Liver (tissue), 9 donors: Measurements from ENCODE around the gene NDRG2. TPM values are rescaled to one million over a fixed set of nuclear protein-coding genes. Genes with fewer than 3 reads are reported as not detected.

Experiments
- DNase-seq: peaks from one replicate; pipeline ENCODE4 v3.0.0-alpha.2; 2017; ENCODE audit warnings: low spot score
- H3K27ac ChIP-seq, 2 donors: one replicate each; pipeline ENCODE4 v1.7.0; 2013; ENCODE audit warnings: inconsistent platforms in 2 of 2, low read length in 2 of 2, control low read depth in 1 of 2, low read depth in 1 of 2, mild to moderate bottlenecking in 1 of 2
- H3K27me3 ChIP-seq, 4 donors: one replicate each; pipeline versions ENCODE4 v1.6.1 to v1.7.0; 2013; ENCODE audit warnings: low read length in 3 of 4, inconsistent platforms in 1 of 4, mild to moderate bottlenecking in 1 of 4, moderate library complexity in 1 of 4; ENCODE audit not compliant: control insufficient read depth in 4 of 4, insufficient read depth in 4 of 4
- H3K36me3 ChIP-seq, 4 donors: one replicate each; pipeline versions ENCODE4 v1.6.1 to v1.7.0; 2013; ENCODE audit warnings: low read length in 3 of 4, mild to moderate bottlenecking in 3 of 4, low read depth in 1 of 4, moderate library complexity in 1 of 4; ENCODE audit not compliant: control insufficient read depth in 4 of 4, insufficient read depth in 3 of 4
- H3K4me1 ChIP-seq, 4 donors: one replicate each; pipeline versions ENCODE4 v1.6.1 to v1.7.0; 2013; ENCODE audit warnings: low read length in 3 of 4, mild to moderate bottlenecking in 3 of 4, moderate library complexity in 1 of 4; ENCODE audit not compliant: control insufficient read depth in 4 of 4, insufficient read depth in 4 of 4
- H3K4me3 ChIP-seq, 3 donors: one replicate each; pipeline versions ENCODE4 v1.6.1 to v1.7.0; 2013; ENCODE audit warnings: low read length in 3 of 3, control low read depth in 1 of 3, low read depth in 1 of 3, mild to moderate bottlenecking in 1 of 3
- H3K9ac ChIP-seq, 2 donors: one replicate each; pipeline ENCODE4 v1.7.0; 2013; ENCODE audit warnings: low read length in 2 of 2, mild to moderate bottlenecking in 2 of 2, moderate library complexity in 2 of 2, control low read depth in 1 of 2, low read depth in 1 of 2
- H3K9me3 ChIP-seq, 4 donors: one replicate each; pipeline versions ENCODE4 v1.6.1 to v1.7.0; 2013; ENCODE audit warnings: low read length in 3 of 4; ENCODE audit not compliant: control insufficient read depth in 4 of 4
- CTCF ChIP-seq: fragments of 150-350 bp; IDR thresholded peaks from 2 replicates; pipeline ENCODE4 v1.5.1; 2017; ENCODE audit warnings: improper control_type of control experiment, low read depth, low read length; ENCODE audit not compliant: missing input control
- EGR1 ChIP-seq, 2 donors: IDR thresholded peaks; 2 replicates each; pipeline ENCODE4 v1.6.1; 2016 to 2018; ENCODE audit warnings: antibody characterized with exemption in 2 of 2, low read depth in 2 of 2
- FOXA1 ChIP-seq: IDR thresholded peaks from 2 replicates; pipeline ENCODE4 v1.6.1; 2016; ENCODE audit warnings: antibody characterized with exemption
- FOXA2 ChIP-seq: IDR thresholded peaks from 2 replicates; pipeline ENCODE4 v1.6.1; 2016; ENCODE audit warnings: antibody characterized with exemption
- GABPA ChIP-seq, 2 donors: IDR thresholded peaks in 1 of 2; conservative IDR thresholded peaks in 1 of 2; 2 replicates each; pipeline ENCODE4 v1.6.1; 2016; ENCODE audit warnings: antibody characterized with exemption in 2 of 2, mild to moderate bottlenecking in 1 of 2, moderate library complexity in 1 of 2
- HNF4A ChIP-seq, 2 donors: conservative IDR thresholded peaks; 2 replicates each; pipeline ENCODE4 v1.6.1; 2016; ENCODE audit warnings: antibody characterized with exemption in 2 of 2, mild to moderate bottlenecking in 2 of 2
- HNF4G ChIP-seq: IDR thresholded peaks from 2 replicates; pipeline ENCODE4 v1.6.1; 2016; ENCODE audit warnings: antibody characterized with exemption
- JUND ChIP-seq, 2 donors: IDR thresholded peaks; 2 replicates each; pipeline ENCODE4 v1.6.1; 2016; ENCODE audit warnings: antibody characterized with exemption in 2 of 2
- NR2F2 ChIP-seq: IDR thresholded peaks from 2 replicates; pipeline ENCODE4 v1.6.1; 2016; ENCODE audit warnings: antibody characterized with exemption
- RAD21 ChIP-seq, 2 donors: IDR thresholded peaks; 2 replicates each; pipeline ENCODE4 v1.6.1; 2016; ENCODE audit warnings: antibody characterized with exemption in 2 of 2, mild to moderate bottlenecking in 2 of 2
- REST ChIP-seq: IDR thresholded peaks from 2 replicates; pipeline ENCODE4 v1.6.1; 2016; ENCODE audit warnings: antibody characterized with exemption, mild to moderate bottlenecking
- RXRA ChIP-seq, 2 donors: IDR thresholded peaks; 2 replicates each; pipeline ENCODE4 v1.6.1; 2017 to 2018; ENCODE audit warnings: antibody characterized with exemption in 2 of 2, mild to moderate bottlenecking in 1 of 2
- SP1 ChIP-seq: IDR thresholded peaks from 2 replicates; pipeline ENCODE4 v1.6.1; 2018; ENCODE audit warnings: antibody characterized with exemption, mild to moderate bottlenecking
- TAF1 ChIP-seq: conservative IDR thresholded peaks from 2 replicates; pipeline ENCODE4 v1.6.1; 2016; ENCODE audit warnings: antibody characterized with exemption, mild to moderate bottlenecking
- YY1 ChIP-seq: IDR thresholded peaks from 2 replicates; pipeline ENCODE4 v1.6.1; 2016; ENCODE audit warnings: antibody characterized with exemption, mild to moderate bottlenecking
- WGBS: extraction: QIAGEN DNeasy Blood & Tissue Kit; methylation state at CpG from one replicate; pipeline ENCODE4 v1.1.7; 2013; 5-methylcytosine and 5-hydroxymethylcytosine counted together
- polyA plus RNA-seq, 2 donors: library from polyadenylated mRNA; stranded (reverse) in 1 of 2; unstranded in 1 of 2; fragments of 200-250 nt in 1 of 2; fragments of >200 nt in 1 of 2; fragmentation: Nextera tagmentation in 1 of 2; extraction: Ambion mirVana in 1 of 2; gene quantifications; one replicate each; pipeline versions ENCODE4 v1.2.1 to v1.2.3, GENCODE V29; 2013 to 2015
- total RNA-seq, 2 donors: library from RNA; depleted of rRNA; stranded (reverse); fragments of >200 nt; gene quantifications; one replicate each; pipeline ENCODE4 v1.2.3, GENCODE V29; 2014
- TF ChIP-seq, protein P1 (sequence below): IDR thresholded peaks from 2 replicates; pipeline ENCODE4 v1.6.1; 2016; ENCODE audit warnings: antibody characterized with exemption
- donor health status: healthy.
- donor health status: healthy.
- donor health status: healthy.
- donor health status: healthy.
- donor health status: healthy.

Gene NDRG2
- total and polyA plus RNA-seq, 4 donors, result 72.9 to 191 (median 132) TPM

DNA sequence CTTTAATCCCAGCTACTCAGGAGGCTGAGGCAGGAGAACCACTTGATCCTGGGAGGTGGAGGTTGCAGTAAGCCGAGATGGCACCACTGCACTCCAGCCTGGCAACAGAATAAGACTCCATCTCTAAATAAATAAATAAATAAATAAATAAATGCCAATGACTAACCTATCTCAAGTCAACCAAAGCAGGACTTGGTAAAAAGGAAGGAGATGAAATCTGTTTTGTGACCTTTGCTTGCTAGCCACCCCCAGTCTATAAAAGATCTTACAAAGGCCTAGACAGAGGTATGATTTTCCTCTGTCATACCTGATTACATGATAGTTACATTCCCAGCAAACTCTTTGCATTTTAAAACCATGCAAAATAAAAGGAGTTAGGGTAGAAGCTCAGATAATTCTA, 48.6 kb downstream of the NDRG2 start:
- peaks cover 0 to 7% (median under 1%) of the 10 kb centered on the region in 4 donors for H3K4me1 ChIP-seq
- 94% methylated on average over 1 of the region's 1 CpG for WGBS
- no peaks in the 10 kb centered on the region for H3K27me3 ChIP-seq
- H3K27ac ChIP-seq, result no peak overlapping the region
- no peak for DNase-seq
- H3K4me3 ChIP-seq, result no peak overlapping the region
- H3K36me3 ChIP-seq, result no peaks in the 10 kb centered on the region
- TF ChIP-seq CTCF, result no peak
- no peak for TF ChIP-seq EGR1 (IDR thresholded peaks at IDR 0.05; ENCODE audit: low read depth in 2 of 2)
- TF ChIP-seq RAD21 (IDR thresholded peaks at IDR 0.05), result no peak
- TF ChIP-seq FOXA1, result no peak
- TF ChIP-seq YY1, result no peak
- no peak for TF ChIP-seq FOXA2
- no peak for TF ChIP-seq NR2F2
- TF ChIP-seq HNF4A (conservative IDR thresholded peaks at IDR 0.05), result no peak
- no peak for TF ChIP-seq JUND (IDR thresholded peaks at IDR 0.05)
- no peak for TF ChIP-seq GABPA (IDR thresholded peaks at IDR 0.05 in 1 of 2, conservative IDR thresholded peaks at IDR 0.05 in 1 of 2)
- TF ChIP-seq REST, result no peak
- TF ChIP-seq, protein P1, sequence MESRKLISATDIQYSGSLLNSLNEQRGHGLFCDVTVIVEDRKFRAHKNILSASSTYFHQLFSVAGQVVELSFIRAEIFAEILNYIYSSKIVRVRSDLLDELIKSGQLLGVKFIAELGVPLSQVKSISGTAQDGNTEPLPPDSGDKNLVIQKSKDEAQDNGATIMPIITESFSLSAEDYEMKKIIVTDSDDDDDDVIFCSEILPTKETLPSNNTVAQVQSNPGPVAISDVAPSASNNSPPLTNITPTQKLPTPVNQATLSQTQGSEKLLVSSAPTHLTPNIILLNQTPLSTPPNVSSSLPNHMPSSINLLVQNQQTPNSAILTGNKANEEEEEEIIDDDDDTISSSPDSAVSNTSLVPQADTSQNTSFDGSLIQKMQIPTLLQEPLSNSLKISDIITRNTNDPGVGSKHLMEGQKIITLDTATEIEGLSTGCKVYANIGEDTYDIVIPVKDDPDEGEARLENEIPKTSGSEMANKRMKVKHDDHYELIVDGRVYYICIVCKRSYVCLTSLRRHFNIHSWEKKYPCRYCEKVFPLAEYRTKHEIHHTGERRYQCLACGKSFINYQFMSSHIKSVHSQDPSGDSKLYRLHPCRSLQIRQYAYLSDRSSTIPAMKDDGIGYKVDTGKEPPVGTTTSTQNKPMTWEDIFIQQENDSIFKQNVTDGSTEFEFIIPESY, result no peak
- no peak for TF ChIP-seq HNF4G
- TF ChIP-seq SP1, result no peak
- TF ChIP-seq RXRA (IDR thresholded peaks at IDR 0.05), result no peak
- H3K9ac ChIP-seq, result no peak overlapping the region
- H3K9me3 ChIP-seq, result no peaks in the 10 kb centered on the region

GRCh38 chr14:20973501-20973900, 51.4 kb downstream of the NDRG2 start:
- Histone ChIP-seq H3K9me3 (no peaks in the 10 kb centered on the region), H3K27me3 (no peaks in the 10 kb centered on the region), H3K27ac (no peak overlapping the region), H3K4me3 (no peak overlapping the region), H3K4me1 (peaks cover 0 to 14% (median 8%) of the 10 kb centered on the region in 4 donors), H3K9ac (no peak overlapping the region), H3K36me3 (no peaks in the 10 kb centered on the region)
- DNase-seq, result no peak
- no peak for TF ChIP-seq RAD21 (IDR thresholded peaks at IDR 0.05)
- TF ChIP-seq YY1, result no peak
- no peak for TF ChIP-seq TAF1
- TF ChIP-seq, protein P1, result no peak
- TF ChIP-seq SP1, result no peak
- TF ChIP-seq CTCF, result no peak
- TF ChIP-seq REST, result no peak
- TF ChIP-seq FOXA1, result no peak
- no peak for TF ChIP-seq NR2F2
- 94% methylated on average over 3 of the region's 3 CpGs for WGBS
